HepG2 (cell line): ENCODE results near the gene UBE2M. TPM values are rescaled to one million over a fixed set of nuclear protein-coding genes. Genes with fewer than 3 reads are reported as not detected.

ENCODE experiments used
- ARID4A ChIP-seq: sonication (generic); formaldehyde crosslinking; IDR thresholded peaks from 2 replicates; pipeline ENCODE4 v1.5.0; 2020; ENCODE audit warnings: mild to moderate bottlenecking, missing genetic modification reagents, borderline replicate concordance
- BRCA1 ChIP-seq: sonication (generic); formaldehyde crosslinking; IDR thresholded peaks from 2 replicates; pipeline ENCODE4 v1.4.0; 2020; ENCODE audit warnings: missing genetic modification reagents
- CBX5 ChIP-seq: sonication (generic); formaldehyde crosslinking; IDR thresholded peaks from 2 replicates; pipeline ENCODE4 v1.4.0; 2020; ENCODE audit warnings: missing genetic modification reagents, borderline replicate concordance
- MEF2D ChIP-seq: sonication (generic); formaldehyde crosslinking; IDR thresholded peaks from 2 replicates; pipeline ENCODE4 v1.5.1; 2020; ENCODE audit warnings: mild to moderate bottlenecking, missing genetic modification reagents
- NONO ChIP-seq, 2 experiments: fragments of 450-650 bp in 1 of 2; sonication (generic) in 1 of 2; formaldehyde crosslinking in 1 of 2; IDR thresholded peaks in 1 of 2; conservative IDR thresholded peaks in 1 of 2; 2 replicates each; pipeline versions ENCODE4 v1.6.1 to v1.8.0; 2017 to 2022; ENCODE audit warnings: mild to moderate bottlenecking in 1 of 2, missing genetic modification reagents in 1 of 2, moderate library complexity in 1 of 2
- NR2F1 ChIP-seq, 2 experiments: fragments of 450-650 bp in 1 of 2; formaldehyde crosslinking in 1 of 2; IDR thresholded peaks; 2 replicates each; pipeline versions ENCODE4 v1.5.0 to v1.6.1; 2016 to 2020; ENCODE audit warnings: mild to moderate bottlenecking in 1 of 2, missing compliant biosample characterization in 1 of 2, missing genetic modification reagents in 1 of 2, moderate library complexity in 1 of 2
- REXO4 ChIP-seq: sonication (generic); formaldehyde crosslinking; IDR thresholded peaks from 2 replicates; pipeline ENCODE4 v1.8.0; 2022; ENCODE audit warnings: missing genetic modification reagents, mild to moderate bottlenecking, borderline replicate concordance
- TBX2 ChIP-seq: sonication (generic); formaldehyde crosslinking; IDR thresholded peaks from 2 replicates; pipeline ENCODE4 v1.5.0; 2020; ENCODE audit warnings: missing genetic modification reagents, mild to moderate bottlenecking, borderline replicate concordance
- ZNF160 ChIP-seq: sonication (generic); formaldehyde crosslinking; IDR thresholded peaks from 2 replicates; pipeline ENCODE4 v1.8.0; 2022; ENCODE audit warnings: mild to moderate bottlenecking, inconsistent platforms, missing genetic modification reagents
- ZNF251 ChIP-seq: sonication (generic); formaldehyde crosslinking; IDR thresholded peaks from 2 replicates; pipeline ENCODE4 v1.9.0; 2021; ENCODE audit warnings: mild to moderate bottlenecking, missing genetic modification reagents
- ZNF460 ChIP-seq: sonication (generic); formaldehyde crosslinking; IDR thresholded peaks from 2 replicates; pipeline ENCODE4 v1.5.1; 2020; ENCODE audit warnings: missing genetic modification reagents, mild to moderate bottlenecking, borderline replicate concordance
- ZNF563 ChIP-seq: sonication (generic); formaldehyde crosslinking; IDR thresholded peaks from 2 replicates; pipeline ENCODE4 v1.8.0; 2022; ENCODE audit warnings: mild to moderate bottlenecking, moderate library complexity, missing genetic modification reagents
- polyA plus RNA-seq, 8 experiments: library from polyadenylated mRNA; depleted of rRNA in 3 of 8; stranded (reverse) in 7 of 8; unstranded in 1 of 8; fragments of >200 nt; fragmentation: Illumina TruSeq in 4 of 8; extraction: Trizol in 4 of 8; gene quantifications; 2 replicates each; pipeline versions ENCODE4 v1.2.1 to v1.2.3, GENCODE V29; 2011 to 2016; ENCODE audit warnings: low read depth in 4 of 8, missing spikeins in 1 of 8, mixed read lengths in 1 of 8; ENCODE audit not compliant: insufficient read depth in 1 of 8
- total RNA-seq, 5 experiments: library from RNA; depleted of rRNA; stranded (reverse); fragments of >200 nt; fragmentation: Illumina TruSeq; extraction: Trizol; gene quantifications; 2 replicates each; pipeline ENCODE4 v1.2.3, GENCODE V29; 2016; ENCODE audit warnings: low read depth in 1 of 5

UBE2M gene
- total and polyA plus RNA-seq, 2 of the 13 experiments (the other 11 are each of a cell fraction or from before 2014, with no cell fraction given) = 36.2 to 50.3 TPM

DNA sequence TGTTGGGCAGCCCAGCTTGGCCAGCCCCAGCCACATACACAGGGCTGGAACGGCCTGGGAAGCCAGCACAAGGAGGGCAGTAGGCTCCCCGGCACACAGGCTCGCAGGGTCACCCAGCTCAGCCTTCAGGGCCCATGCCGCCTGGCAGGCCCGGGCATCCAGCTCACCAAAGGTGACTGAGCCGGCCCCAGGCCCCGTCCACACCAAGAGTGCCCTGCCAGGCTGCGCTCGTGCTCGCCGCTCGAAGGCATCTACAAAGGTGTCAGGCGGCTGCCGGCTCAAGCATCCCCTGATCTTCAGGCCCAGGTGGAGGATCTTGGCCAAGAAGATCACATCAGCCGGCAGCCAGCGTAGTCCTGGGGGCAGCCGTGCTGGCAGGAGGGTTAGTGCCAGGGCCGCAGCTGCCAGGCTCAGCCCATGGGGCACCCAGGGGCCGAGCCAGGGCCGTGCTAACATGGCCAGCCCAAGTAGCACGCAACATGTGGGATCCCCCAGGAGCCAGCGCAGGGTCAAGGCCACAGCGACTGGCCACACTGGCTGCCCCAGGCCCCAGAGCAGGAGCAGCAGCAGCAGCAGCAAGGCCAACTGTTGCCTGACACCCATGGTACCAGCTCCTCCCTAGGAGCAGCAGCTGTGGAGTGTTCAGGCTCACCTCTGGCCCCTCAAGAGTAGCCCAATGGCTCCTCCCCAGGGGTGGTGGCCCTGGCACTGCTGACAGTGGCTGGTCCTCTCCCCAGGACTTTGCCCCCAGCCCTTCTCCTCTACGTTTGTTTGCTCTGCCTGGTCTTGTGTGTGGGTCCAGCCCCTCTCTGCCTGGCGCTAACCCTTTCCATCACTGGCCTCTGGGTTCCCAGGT lies 46.8 kb downstream of the UBE2M start, which contains the start of gene SLC27A5 (continued):
- peak; percentile 66; the same call in 1 of the 2 replicates for TF ChIP-seq TBX2 (CRISPR knock-in tag)
- peak; percentile 40; the same call in 1 of the 2 replicates for TF ChIP-seq ARID4A
- TF ChIP-seq ZNF160 (CRISPR knock-in tag) = peak; percentile 48; the same call in 1 of the 2 replicates
- TF ChIP-seq ZNF460 (CRISPR knock-in tag) = no peak
- peak; percentile 46; the same call in 1 of the 2 replicates for TF ChIP-seq CBX5 (CRISPR knock-in tag)
- TF ChIP-seq NONO (IDR thresholded peaks at IDR 0.05) = no peak
- peak; percentile 39; the same call in 1 of the 2 replicates for TF ChIP-seq NONO (CRISPR knock-in tag; conservative IDR thresholded peaks at IDR 0.05)
- TF ChIP-seq NR2F1 (CRISPR knock-in tag; IDR thresholded peaks at IDR 0.05) = peak; percentile 61 to 70; a peak in 2 of 4 replicates
- TF ChIP-seq MEF2D = peak; percentile 23; the same call in 1 of the 2 replicates
- peak; percentile 49; the same call in 1 of the 2 replicates for TF ChIP-seq ZNF563 (CRISPR knock-in tag)
- peak; percentile 83; the same call in 1 of the 2 replicates for TF ChIP-seq ZNF251 (CRISPR knock-in tag)
- TF ChIP-seq REXO4 (CRISPR knock-in tag) = no peak
- no peak for TF ChIP-seq BRCA1
